ENCODE data around the gene PIEZO2. TPM values are rescaled to one million over a fixed set of nuclear protein-coding genes. Genes with fewer than 3 reads are reported as not detected.

PIEZO2 gene
- total RNA-seq, 4 donors from 2014 or later, result 0.64 to 1.8 (median 1.6) TPM

- no peaks in the 10 kb centered on the region for H3K9me3 ChIP-seq
- no peak overlapping the region for H3K4me3 ChIP-seq
- H3K27ac ChIP-seq, result no peak overlapping the region
- H3K36me3 ChIP-seq, result no peaks in the 10 kb centered on the region
- no peaks in the 10 kb centered on the region for H3K4me1 ChIP-seq
- WGBS, 2 donors (ENCODE audit: low coverage in 1 of 2), result 87 to 90% methylated on average over 5 to 6 of the region's 6 CpGs
- ATAC-seq, result no peak
- TF ChIP-seq EP300 (IDR thresholded peaks at IDR 0.05) (no peak), POLR2AphosphoS5 (IDR thresholded peaks at IDR 0.05) (no peak), CTCF (IDR thresholded peaks at IDR 0.05) (no peak), POLR2A (IDR thresholded peaks at IDR 0.05) (no peak)
- H3K27me3 ChIP-seq, result no peaks in the 10 kb centered on the region
Observed at GRCh38 chr18:11009147-11009546, 140.2 kb downstream of the PIEZO2 start.

DNA sequence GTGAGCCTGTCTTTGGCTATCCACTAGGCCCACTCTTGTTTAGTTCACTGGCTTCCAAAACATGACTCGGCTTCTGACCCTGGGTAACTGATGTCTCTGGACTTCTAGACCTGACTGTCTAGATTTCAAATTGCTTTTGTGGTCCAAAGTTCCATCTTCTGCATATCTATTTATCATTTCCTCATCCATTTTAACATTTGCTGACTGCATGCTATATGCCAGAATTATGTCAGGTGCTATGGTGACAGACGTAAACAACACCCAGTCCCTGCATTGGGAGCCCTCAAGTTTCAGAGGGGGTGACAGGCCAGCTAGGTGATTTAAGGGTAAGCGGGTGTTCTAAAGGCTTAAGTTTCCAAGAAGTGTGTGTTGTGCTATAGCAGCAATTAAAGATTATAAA, 140.9 kb downstream of the PIEZO2 start:
- no peak for ATAC-seq
- no peaks in the 10 kb centered on the region for H3K27me3 ChIP-seq
- TF ChIP-seq POLR2AphosphoS5 (IDR thresholded peaks at IDR 0.05) (no peak), EP300 (IDR thresholded peaks at IDR 0.05) (no peak), CTCF (IDR thresholded peaks at IDR 0.05) (no peak), POLR2A (IDR thresholded peaks at IDR 0.05) (no peak)
- H3K4me1 ChIP-seq, result no peaks in the 10 kb centered on the region
- no peaks in the 10 kb centered on the region for H3K9me3 ChIP-seq
- no peaks in the 10 kb centered on the region for H3K36me3 ChIP-seq
- no peak overlapping the region for H3K27ac ChIP-seq
- WGBS, 2 donors (ENCODE audit: low coverage in 1 of 2), result 64 to 76% methylated on average over 3 of the region's 3 CpGs
- no peak overlapping the region for H3K4me3 ChIP-seq

- Histone ChIP-seq H3K27me3 (no peaks in the 10 kb centered on the region), H3K4me1 (no peaks in the 10 kb centered on the region), H3K4me3 (no peak overlapping the region), H3K36me3 (no peaks in the 10 kb centered on the region), H3K27ac (no peak overlapping the region), H3K9me3 (no peaks in the 10 kb centered on the region)
- 43 to 57% methylated on average over 4 of the region's 5 CpGs for WGBS, 2 donors (ENCODE audit: low coverage in 1 of 2)
- TF ChIP-seq POLR2A (IDR thresholded peaks at IDR 0.05), result no peak
- peak; percentile 87 for ATAC-seq
Observed at GRCh38 chr18:11005528-11005927, 143.8 kb downstream of the PIEZO2 start.

GRCh38 chr18:11004951-11005350, 144.4 kb downstream of the PIEZO2 start:
- TF ChIP-seq POLR2A (IDR thresholded peaks at IDR 0.05) (no peak), EP300 (IDR thresholded peaks at IDR 0.05) (no peak), CTCF (IDR thresholded peaks at IDR 0.05) (no peak)
- no peak overlapping the region for H3K27ac ChIP-seq

DNA sequence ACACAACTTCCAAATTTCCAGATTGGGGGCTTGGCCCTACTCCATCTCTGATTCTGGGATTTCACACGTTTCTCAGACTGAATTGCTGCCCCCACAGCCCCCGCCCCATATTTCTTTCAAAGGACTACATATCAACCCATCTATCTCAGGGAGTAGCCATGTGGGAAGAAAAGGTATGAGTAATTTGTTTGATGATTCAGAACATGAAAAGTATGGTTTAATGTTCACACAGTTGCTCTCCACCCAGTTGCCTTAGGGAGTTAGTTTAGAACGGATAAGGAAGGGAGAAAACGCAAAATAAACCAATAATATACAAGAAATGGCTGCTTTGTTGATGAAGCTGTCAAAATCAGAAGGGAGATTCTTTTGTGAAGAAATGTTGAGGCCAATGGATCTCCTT, 145.1 kb downstream of the PIEZO2 start:
- 75 to 78% methylated on average over 4 of the region's 4 CpGs for WGBS, 2 donors (ENCODE audit: low coverage in 1 of 2)
- no peak for TF ChIP-seq POLR2A (IDR thresholded peaks at IDR 0.05)
- no peak for TF ChIP-seq EP300 (IDR thresholded peaks at IDR 0.05)
- no peak for TF ChIP-seq CTCF (IDR thresholded peaks at IDR 0.05)
- no peak for TF ChIP-seq POLR2AphosphoS5 (IDR thresholded peaks at IDR 0.05)
- ATAC-seq, result no peak

More at GRCh38 chr18:11004951-11005350, 144.4 kb downstream of the PIEZO2 start:
- no peaks in the 10 kb centered on the region for H3K4me1 ChIP-seq
- no peaks in the 10 kb centered on the region for H3K36me3 ChIP-seq
- ATAC-seq, result no peak
- no peaks in the 10 kb centered on the region for H3K9me3 ChIP-seq
- H3K4me3 ChIP-seq, result no peak overlapping the region
- H3K27me3 ChIP-seq, result no peaks in the 10 kb centered on the region

More for the DNA sequence above, 145.1 kb downstream of the PIEZO2 start:
- Histone ChIP-seq H3K36me3 (no peaks in the 10 kb centered on the region), H3K27me3 (no peaks in the 10 kb centered on the region), H3K27ac (no peak overlapping the region), H3K9me3 (no peaks in the 10 kb centered on the region), H3K4me1 (no peaks in the 10 kb centered on the region), H3K4me3 (no peak overlapping the region)

Data from gastroesophageal sphincter (tissue), 4 donors.